SK-N-SH (cell line): ENCODE data around the gene CMYA5. TPM values are rescaled to one million over a fixed set of nuclear protein-coding genes. Genes with fewer than 3 reads are reported as not detected.
A peak's percentile ranks its signal among the peaks of the same experiment; 100 is the strongest.

Experiments
- CTCF ChIA-PET: fragments of 300-600, 350-600 bp; formaldehyde crosslinking; extraction: SDS; loops from one replicate; lab custom pipeline; 2021; lab: Yijun Ruan, JAX
- POLR2A ChIA-PET: fragments of 350-600 bp; sonication (Branson Sonifier 250); formaldehyde crosslinking; extraction: SDS; loops from one replicate; lab custom pipeline; 2020; ENCODE audit warnings: antibody characterized with exemption, inconsistent platforms; lab: Yijun Ruan, JAX
- DNase-seq: peaks from one replicate; pipeline ENCODE4 v3.0.0; 2012
- H2AFZ ChIP-seq: fragments of 200-600 bp; sonication (generic); 2 replicates; pipeline ENCODE4 v1.8.1; 2016; ENCODE audit warnings: antibody characterized with exemption, mild to moderate bottlenecking, low read depth
- H3F3A ChIP-seq: fragments of 200-600 bp; sonication (generic); replicated peaks from 2 replicates; pipeline ENCODE3; 2016; ENCODE audit warnings: antibody characterized with exemption, mild to moderate bottlenecking; ENCODE audit not compliant: insufficient read depth
- H3K27ac ChIP-seq, 2 experiments: fragments of 200-500 bp in 1 of 2; fragments of 200-600 bp in 1 of 2; sonication (Bioruptor generic) in 1 of 2; sonication (generic), shearing (Covaris generic) in 1 of 2; 2 replicates each; pipeline versions ENCODE4 v1.5.1 to v1.6.1; 2014 to 2016; ENCODE audit warnings: low read depth in 2 of 2, inconsistent platforms in 1 of 2, low read length in 1 of 2, mild to moderate bottlenecking in 1 of 2, mixed read lengths in 1 of 2
- H3K27me3 ChIP-seq: fragments of 200-600 bp; sonication (generic), shearing (Covaris generic); 2 replicates; pipeline ENCODE4 v1.6.1; 2016; ENCODE audit warnings: mixed run types; ENCODE audit not compliant: insufficient read depth
- H3K36me3 ChIP-seq, 2 experiments: fragments of 200-500 bp in 1 of 2; fragments of 200-600 bp in 1 of 2; sonication (Bioruptor generic) in 1 of 2; sonication (generic) in 1 of 2; replicated peaks in 1 of 2; 2 replicates each; pipeline versions ENCODE3 to v1.5.1; 2014 to 2016; ENCODE audit warnings: low read length in 1 of 2, mild to moderate bottlenecking in 1 of 2; ENCODE audit not compliant: insufficient read depth in 2 of 2, control insufficient read depth in 1 of 2
- H3K4me1 ChIP-seq, 2 experiments: fragments of 200-500 bp in 1 of 2; fragments of 200-600 bp in 1 of 2; sonication (Bioruptor generic) in 1 of 2; sonication (generic), shearing (Covaris generic) in 1 of 2; 2 replicates each; pipeline versions ENCODE4 v1.5.1 to v1.6.1; 2014 to 2016; ENCODE audit warnings: low read depth in 1 of 2, low read length in 1 of 2, mixed run types in 1 of 2; ENCODE audit not compliant: insufficient read depth in 2 of 2, control insufficient read depth in 1 of 2
- H3K4me2 ChIP-seq: fragments of 200-600 bp; sonication (generic), shearing (Covaris generic); 2 replicates; pipeline ENCODE4 v1.6.1; 2017; ENCODE audit warnings: mixed run types
- H3K4me3 ChIP-seq, 2 experiments: fragments of 200-500 bp in 1 of 2; fragments of 200-600 bp in 1 of 2; sonication (Bioruptor generic) in 1 of 2; sonication (generic), shearing (Covaris generic) in 1 of 2; 2 replicates each; pipeline versions ENCODE4 v1.5.1 to v1.8.1; 2014 to 2016; ENCODE audit warnings: low read depth in 2 of 2, inconsistent platforms in 1 of 2, low read length in 1 of 2, mild to moderate bottlenecking in 1 of 2, mixed read lengths in 1 of 2, moderate library complexity in 1 of 2
- H3K79me2 ChIP-seq: fragments of 200-600 bp; sonication (generic); 2 replicates; pipeline ENCODE4 v1.8.1; 2017; ENCODE audit warnings: mild to moderate bottlenecking; ENCODE audit not compliant: insufficient read depth
- H3K9ac ChIP-seq: fragments of 200-600 bp; sonication (generic); 2 replicates; pipeline ENCODE4 v1.6.1; 2017; ENCODE audit warnings: mixed run types
- H3K9me2 ChIP-seq: fragments of 200-600 bp; sonication (generic); 2 replicates; pipeline ENCODE4 v1.6.1; 2017; ENCODE audit warnings: mixed run types
- H3K9me3 ChIP-seq: fragments of 200-600 bp; sonication (generic); 2 replicates; pipeline ENCODE4 v1.6.1; 2017; ENCODE audit warnings: mixed run types, mild to moderate bottlenecking, moderate library complexity
- H4K20me1 ChIP-seq: fragments of 200-600 bp; sonication (generic); 2 replicates; pipeline ENCODE4 v1.6.1; 2017; ENCODE audit warnings: mild to moderate bottlenecking, mixed run types; ENCODE audit not compliant: insufficient read depth
- CHD2 ChIP-seq: fragments of 150-350 bp; IDR thresholded peaks from 2 replicates; pipeline ENCODE4 v1.6.1; 2018; ENCODE audit warnings: low read length; ENCODE audit not compliant: partially characterized antibody
- ELF1 ChIP-seq: IDR thresholded peaks from 2 replicates; pipeline ENCODE4 v1.4.0; 2012
- EP300 ChIP-seq, 2 experiments: IDR thresholded peaks; 2 replicates each; pipeline versions ENCODE4 v1.4.0 to v1.6.1; 2012; ENCODE audit warnings: borderline replicate concordance in 1 of 2, low read depth in 1 of 2, low read length in 1 of 2
- EZH2phosphoT487 ChIP-seq: fragments of 200-600 bp; sonication (generic); IDR thresholded peaks from 2 replicates; pipeline ENCODE4 v1.6.1; 2017; ENCODE audit warnings: low read depth, mixed run types, mild to moderate bottlenecking, antibody characterized with exemption, moderate library complexity, borderline replicate concordance
- FOSL2 ChIP-seq: IDR thresholded peaks from 2 replicates; pipeline ENCODE4 v1.4.0; 2012; ENCODE audit warnings: low read depth, mild to moderate bottlenecking, moderate library complexity, borderline replicate concordance
- FOXJ3 ChIP-seq: sonication (generic); formaldehyde crosslinking; IDR thresholded peaks from 2 replicates; pipeline ENCODE4 v1.5.1; 2020; ENCODE audit warnings: mild to moderate bottlenecking, missing genetic modification reagents
- FOXM1 ChIP-seq: IDR thresholded peaks from 2 replicates; pipeline ENCODE4 v1.4.0; 2012; ENCODE audit warnings: low read depth, mild to moderate bottlenecking
- GABPA ChIP-seq: IDR thresholded peaks from 2 replicates; pipeline ENCODE4 v1.4.0; 2012; ENCODE audit warnings: low read depth, mild to moderate bottlenecking
- GATA2 ChIP-seq: sonication (generic); formaldehyde crosslinking; IDR thresholded peaks from 2 replicates; pipeline ENCODE4 v1.5.0; 2020; ENCODE audit warnings: mild to moderate bottlenecking, missing genetic modification reagents
- IRF3 ChIP-seq: fragments of 150-350 bp; IDR thresholded peaks from 2 replicates; pipeline ENCODE4 v1.6.1; 2016; ENCODE audit warnings: mild to moderate bottlenecking, low read depth, low read length
- JUND ChIP-seq: IDR thresholded peaks from 2 replicates; pipeline ENCODE4 v1.4.0; 2012
- MAX ChIP-seq: IDR thresholded peaks from 2 replicates; pipeline ENCODE4 v1.4.0; 2012; ENCODE audit warnings: low read depth
- MEF2A ChIP-seq: IDR thresholded peaks from 2 replicates; pipeline ENCODE4 v1.4.0; 2012; ENCODE audit warnings: low read depth, borderline replicate concordance
- MXI1 ChIP-seq: IDR thresholded peaks from 2 replicates; pipeline ENCODE4 v1.6.1; 2012; ENCODE audit warnings: mild to moderate bottlenecking, low read depth, low read length, improper control_type of control experiment
- POLR2AphosphoS5 ChIP-seq: IDR thresholded peaks from 2 replicates; pipeline ENCODE4 v1.6.1; 2012; ENCODE audit warnings: low read depth, low read length
- RCOR1 ChIP-seq: fragments of 150-350 bp; IDR thresholded peaks from 2 replicates; pipeline ENCODE4 v1.6.1; 2017; ENCODE audit warnings: antibody characterized with exemption, low read length
- RFX5 ChIP-seq: IDR thresholded peaks from 2 replicates; pipeline ENCODE4 v1.6.1; 2012; ENCODE audit warnings: mild to moderate bottlenecking, improper control_type of control experiment, low read length
- SIN3A ChIP-seq: IDR thresholded peaks from 2 replicates; pipeline ENCODE4 v1.6.1; 2012; ENCODE audit warnings: low read depth, mild to moderate bottlenecking, low read length, moderate library complexity, borderline replicate concordance
- SMC3 ChIP-seq: IDR thresholded peaks from 2 replicates; pipeline ENCODE4 v1.6.1; 2012; ENCODE audit warnings: low read depth, low read length, improper control_type of control experiment
- TAF1 ChIP-seq: IDR thresholded peaks from 2 replicates; pipeline ENCODE4 v1.6.1; 2012; ENCODE audit warnings: low read depth, mild to moderate bottlenecking, low read length, moderate library complexity, borderline replicate concordance
- USF2 ChIP-seq: fragments of 150-350 bp; IDR thresholded peaks from 2 replicates; pipeline ENCODE4 v1.6.1; 2017; ENCODE audit warnings: antibody characterized with exemption, low read length, low read depth, borderline replicate concordance
- ZBTB33 ChIP-seq: IDR thresholded peaks from 2 replicates; pipeline ENCODE4 v1.4.0; 2012; ENCODE audit warnings: low read depth, borderline replicate concordance
- WGBS: methylation state at CpG from one replicate; pipeline ENCODE4 v1.1.6; 2017; ENCODE audit warnings: low lambda C conversion rate; 5-methylcytosine and 5-hydroxymethylcytosine counted together
- polyA plus RNA-seq, 3 experiments: library from polyadenylated mRNA; depleted of rRNA; stranded (reverse); fragments of >200 nt; gene quantifications; 2 replicates each; pipeline ENCODE4 v1.2.3, GENCODE V29; 2012

Gene CMYA5
- polyA plus RNA-seq, 1 of the 3 experiments (the other 2 are of a cell fraction) = 0.12 TPM

GRCh38 chr5:79800979-79801827 is 111.6 kb downstream of the CMYA5 start:
- TF ChIP-seq EZH2phosphoT487 = no peak
- TF ChIP-seq USF2 = no peak
- TF ChIP-seq SMC3 = no peak
- TF ChIP-seq FOXM1 = no peak
- no peak for TF ChIP-seq MAX
- no peak for TF ChIP-seq POLR2AphosphoS5
- no peak for TF ChIP-seq GABPA
- TF ChIP-seq FOXJ3 (CRISPR knock-in tag) = no peak
- Histone ChIP-seq H2AFZ (peak overlapping the region; percentile 71; the same call in 1 of the 2 replicates), H3K4me2 (no peak overlapping the region), H3K9me2 (no peaks in the 10 kb centered on the region), H3K27me3 (no peaks in the 10 kb centered on the region), H3K36me3 (no peaks in the 10 kb centered on the region), H3K4me3 (no peak overlapping the region), H3K4me1 (no peaks in the 10 kb centered on the region), H3F3A (no peaks in the 10 kb centered on the region), H3K27ac (no peak overlapping the region), H4K20me1 (no peaks in the 10 kb centered on the region), H3K9me3 (no peaks in the 10 kb centered on the region), H3K9ac (no peak overlapping the region), H3K79me2 (no peaks in the 10 kb centered on the region)
- POLR2A ChIA-PET = no interaction called here
- DNase-seq = no peak
- CTCF ChIA-PET = interaction anchor here (1.6 kb wide), 1 partner anchor 57 kb away, joined by 6 read pairs; no protein-coding TSS in a partner anchor
- 89% methylated on average over 8 of the region's 8 CpGs for WGBS

- no peak for DNase-seq
- ChIA-PET CTCF (interaction anchor here (0.6 kb wide), 1 partner anchor 225 kb away, joined by 3 read pairs; no protein-coding TSS in a partner anchor), POLR2A (no interaction called here)
- H3K4me3 ChIP-seq = no peak overlapping the region
- WGBS = 67% methylated on average over 1 of the region's 1 CpG
- H3K36me3 ChIP-seq = no peaks in the 10 kb centered on the region
- H3K79me2 ChIP-seq = no peaks in the 10 kb centered on the region
- TF ChIP-seq SIN3A = no peak
- TF ChIP-seq ELF1 = no peak
- TF ChIP-seq CHD2 = no peak
- no peak for TF ChIP-seq RFX5
- TF ChIP-seq IRF3 = no peak
- TF ChIP-seq JUND = no peak
- no peak for TF ChIP-seq EP300 (IDR thresholded peaks at IDR 0.05; ENCODE audit: borderline replicate concordance in 1 of 2, low read depth in 1 of 2, low read length in 1 of 2)
- no peak for TF ChIP-seq FOXJ3 (CRISPR knock-in tag)
- no peak for TF ChIP-seq GATA2 (CRISPR knock-in tag)
- no peak for TF ChIP-seq RCOR1
- TF ChIP-seq ZBTB33 = no peak
- no peak for TF ChIP-seq TAF1
- no peak for TF ChIP-seq MXI1
- no peak for TF ChIP-seq MEF2A
- TF ChIP-seq FOSL2 = no peak
- H3K9me3 ChIP-seq = no peaks in the 10 kb centered on the region
- no peaks in the 10 kb centered on the region for H3K27me3 ChIP-seq
- no peaks in the 10 kb centered on the region for H3F3A ChIP-seq
- H4K20me1 ChIP-seq = no peaks in the 10 kb centered on the region
- H2AFZ ChIP-seq = no peak overlapping the region
- H3K4me1 ChIP-seq = no peaks in the 10 kb centered on the region; a peak in 1 of 4 replicates
- H3K9me2 ChIP-seq = no peaks in the 10 kb centered on the region
- no peak overlapping the region for H3K4me2 ChIP-seq
- no peak overlapping the region for H3K27ac ChIP-seq
- H3K9ac ChIP-seq = no peak overlapping the region
These were observed 112.8 kb downstream of the CMYA5 start for GRCh38 chr5:79802406-79802805.
